Colonic mucosa (tissue), 4 donors: ENCODE results near the gene ST8SIA5. TPM values are rescaled to one million over a fixed set of nuclear protein-coding genes. Genes with fewer than 3 reads are reported as not detected.

Experiments
- DNase-seq: peaks from one replicate; pipeline ENCODE4 v3.0.0-alpha.2; 2020
- H3K27ac ChIP-seq: fragments of 200-600 bp; one replicate; pipeline ENCODE4 v1.8.0; 2021
- H3K27me3 ChIP-seq: fragments of 200-600 bp; one replicate; pipeline ENCODE4 v1.8.0; 2021
- H3K36me3 ChIP-seq: fragments of 200-600 bp; one replicate; pipeline ENCODE4 v1.8.0; 2021
- H3K4me1 ChIP-seq: fragments of 200-600 bp; one replicate; pipeline ENCODE4 v1.8.0; 2021; ENCODE audit warnings: mild to moderate bottlenecking
- H3K4me3 ChIP-seq: fragments of 200-600 bp; one replicate; pipeline ENCODE4 v1.8.0; 2021
- H3K9ac ChIP-seq, 2 donors: one replicate each; pipeline ENCODE4 v1.7.0; 2013; ENCODE audit warnings: control low read depth in 2 of 2, low read depth in 2 of 2, low read length in 2 of 2
- H3K9me3 ChIP-seq: fragments of 200-600 bp; one replicate; pipeline ENCODE4 v1.8.0; 2021
- CTCF ChIP-seq: fragments of 200-600 bp; IDR thresholded peaks from one replicate; pipeline ENCODE4 v1.8.0; 2022; ENCODE audit warnings: antibody characterized with exemption, mild to moderate bottlenecking
- intact Hi-C: fragments of 100-400 bp; cut with DNase I; formaldehyde crosslinking; loops from one replicate; pipeline ENCODE4 v1.14.1; 2022
- total RNA-seq, 2 donors: library from RNA; stranded (reverse); fragmentation: NEBNext Ultra II Directional in 1 of 2; extraction: Animal tissue kit (Norgen Biotek cat#: 25700) in 1 of 2; gene quantifications; one replicate each; pipeline ENCODE4 v1.2.1, GENCODE V29; 2021
- donor health status: healthy.
- donor health status: DM: no; HTN: no; CAD: no.
- donor health status: DM: no; HTN: no; CAD: no.

ST8SIA5 gene
- total RNA-seq, 2 donors from 2014 or later, result 0.32 to 0.37 TPM

DNA sequence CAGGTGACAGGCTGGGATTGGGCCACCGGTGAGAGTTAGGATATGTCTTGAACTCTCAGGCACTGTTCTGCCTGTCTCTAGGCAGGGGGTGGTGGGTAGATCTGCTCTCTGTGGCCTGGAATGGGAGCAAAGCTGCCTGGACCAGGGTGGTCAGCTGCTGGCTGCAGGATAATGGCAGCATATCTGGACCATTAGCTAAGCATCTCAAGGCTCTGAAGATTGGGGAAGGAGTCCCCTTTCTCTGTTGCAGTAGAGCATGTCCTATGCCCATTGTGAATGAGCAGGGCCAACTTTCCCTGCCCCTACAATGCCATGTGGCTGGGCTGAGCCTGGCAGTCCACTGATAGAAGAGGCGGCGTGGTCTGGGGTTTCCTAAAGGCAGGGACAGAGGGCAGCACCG lies 134.4 kb downstream of the ST8SIA5 start:
- no peak overlapping the region for H3K4me3 ChIP-seq
- intact Hi-C loops, result no loop called here
- no peak for TF ChIP-seq CTCF

DNA sequence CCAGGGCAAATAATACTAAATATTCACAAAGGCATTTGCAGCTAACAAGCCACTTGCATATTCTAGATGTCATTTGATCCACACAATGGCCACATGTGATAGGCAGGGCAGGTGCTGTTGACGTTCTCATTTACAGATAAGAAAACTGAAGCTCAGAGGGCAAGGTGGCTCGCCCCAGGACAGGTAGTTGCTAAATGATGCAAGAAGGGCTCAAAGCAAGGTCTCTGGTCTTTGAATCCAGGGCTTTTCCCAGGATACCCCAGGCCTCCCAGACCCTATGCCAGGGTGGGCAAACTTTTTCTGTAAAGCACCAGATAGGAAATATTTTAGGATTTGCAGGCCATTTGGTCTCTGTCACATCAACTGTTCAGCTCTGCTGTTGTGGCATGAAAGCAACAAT lies 135.0 kb downstream of the ST8SIA5 start:
- Histone ChIP-seq H3K9ac (no peak overlapping the region), H3K4me1 (no peaks in the 10 kb centered on the region), H3K9me3 (no peaks in the 10 kb centered on the region), H3K4me3 (no peak overlapping the region), H3K27ac (no peak overlapping the region), H3K27me3 (no peaks in the 10 kb centered on the region), H3K36me3 (no peaks in the 10 kb centered on the region)
- DNase-seq, result no peak
- TF ChIP-seq CTCF, result no peak
- intact Hi-C loops, result no loop called here

More for the DNA sequence above, 134.4 kb downstream of the ST8SIA5 start:
- Histone ChIP-seq H3K4me1 (no peaks in the 10 kb centered on the region), H3K27ac (no peak overlapping the region), H3K27me3 (no peaks in the 10 kb centered on the region), H3K9me3 (no peaks in the 10 kb centered on the region), H3K36me3 (no peaks in the 10 kb centered on the region), H3K9ac (no peak overlapping the region)
- no peak for DNase-seq

- DNase-seq, result no peak
- H3K4me3 ChIP-seq, result no peak overlapping the region
- no peaks in the 10 kb centered on the region for H3K9me3 ChIP-seq
- intact Hi-C loops, result no loop called here
- no peak overlapping the region for H3K9ac ChIP-seq
- no peaks in the 10 kb centered on the region for H3K36me3 ChIP-seq
- no peak overlapping the region for H3K27ac ChIP-seq
- no peaks in the 10 kb centered on the region for H3K27me3 ChIP-seq
- TF ChIP-seq CTCF, result no peak
- H3K4me1 ChIP-seq, result no peaks in the 10 kb centered on the region
Observed at GRCh38 chr18:46621111-46621766, 135.6 kb downstream of the ST8SIA5 start.

DNA sequence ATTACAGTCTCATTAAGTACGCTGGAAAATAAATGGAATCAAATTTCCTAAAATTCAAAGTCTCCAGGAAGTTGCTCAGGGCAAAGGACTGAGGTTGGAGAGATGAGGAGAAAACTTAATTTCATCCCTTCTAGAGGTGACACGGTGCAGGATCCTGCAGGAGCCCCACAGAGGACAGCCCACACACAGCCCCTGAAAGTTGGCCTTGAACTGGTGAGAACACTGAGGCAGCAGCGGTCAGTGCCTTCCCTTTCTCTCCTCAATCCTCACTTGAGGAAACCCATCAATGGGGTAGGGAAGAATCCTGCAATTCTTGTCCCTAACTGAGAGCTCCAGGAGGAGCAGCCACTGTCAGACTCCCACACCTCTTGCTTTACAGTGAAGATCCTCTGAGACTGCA lies 137.3 kb downstream of the ST8SIA5 start:
- H3K27ac ChIP-seq, result no peak overlapping the region
- H3K36me3 ChIP-seq, result no peaks in the 10 kb centered on the region
- no peaks in the 10 kb centered on the region for H3K9me3 ChIP-seq
- no peak for TF ChIP-seq CTCF
- intact Hi-C loops, result no loop called here
- H3K4me1 ChIP-seq, result no peaks in the 10 kb centered on the region
- no peaks in the 10 kb centered on the region for H3K27me3 ChIP-seq
- DNase-seq, result no peak
- no peak overlapping the region for H3K4me3 ChIP-seq
- H3K9ac ChIP-seq, result no peak overlapping the region

Other genes starting within 250 kb of the ST8SIA5 start
- gene LOXHD1, start 99.8 kb downstream of the ST8SIA5 start, total RNA-seq, result not detected
- gene PIAS2, start 160.5 kb upstream of the ST8SIA5 start, total RNA-seq, result 10 to 100 TPM; 29.0 to 42.0 TPM
- gene KATNAL2, start 160.5 kb upstream of the ST8SIA5 start, total RNA-seq, result 1 to 10 TPM; 1.3 to 2.2 TPM